K562 (cell line): ENCODE data around the gene VIPR1. TPM values are rescaled to one million over a fixed set of nuclear protein-coding genes. Genes with fewer than 3 reads are reported as not detected.

Experiments
- ATF7 ChIP-seq: fragments of 450-650 bp; IDR thresholded peaks from 2 replicates; pipeline ENCODE4 v1.7.1; 2014; ENCODE audit warnings: mild to moderate bottlenecking, moderate library complexity
- CTBP1 ChIP-seq: fragments of 450-650 bp; IDR thresholded peaks from 2 replicates; pipeline ENCODE4 v1.6.1; 2016; ENCODE audit warnings: borderline replicate concordance
- DIDO1 ChIP-seq: fragments of 450-650 bp; IDR thresholded peaks from 2 replicates; pipeline ENCODE4 v1.6.1; 2016; ENCODE audit warnings: low read depth, missing biosample characterization, missing genetic modification characterization
- E2F3 ChIP-seq: fragments of 250-450 bp; sonication (Bioruptor Pico); IDR thresholded peaks from 2 replicates; pipeline ENCODE4 v1.4.0; 2020; ENCODE audit warnings: mild to moderate bottlenecking
- GATAD2B ChIP-seq: fragments of 450-650 bp; IDR thresholded peaks from 2 replicates; pipeline ENCODE4 v1.6.1; 2017; ENCODE audit warnings: mild to moderate bottlenecking, borderline replicate concordance
- ILF3 ChIP-seq: fragments of 450-650 bp; IDR thresholded peaks from 2 replicates; pipeline ENCODE4 v1.6.1; 2018; ENCODE audit warnings: antibody characterized with exemption, mild to moderate bottlenecking, moderate library complexity, borderline replicate concordance
- ILK ChIP-seq: fragments of 450-650 bp; IDR thresholded peaks from 2 replicates; pipeline ENCODE4 v1.6.1; 2016; ENCODE audit warnings: missing genetic modification characterization, low read depth, mild to moderate bottlenecking, missing compliant biosample characterization, moderate library complexity, borderline replicate concordance
- MYBL2 ChIP-seq, 2 experiments: fragments of 450-650 bp in 1 of 2; sonication (generic) in 1 of 2; formaldehyde crosslinking in 1 of 2; IDR thresholded peaks; 2 replicates each; pipeline versions ENCODE4 v1.6.1 to v1.8.1; 2017 to 2022; ENCODE audit warnings: borderline replicate concordance in 1 of 2, inconsistent platforms in 1 of 2, low read depth in 1 of 2, mild to moderate bottlenecking in 1 of 2, missing genetic modification reagents in 1 of 2, moderate library complexity in 1 of 2
- NBN ChIP-seq: fragments of 450-650 bp; IDR thresholded peaks from 2 replicates; pipeline ENCODE4 v1.6.1; 2016; ENCODE audit warnings: low read depth, mild to moderate bottlenecking
- NR4A1 ChIP-seq, 2 experiments: fragments of 250-450 bp in 1 of 2; fragments of 450-650 bp in 1 of 2; sonication (Bioruptor Pico) in 1 of 2; IDR thresholded peaks; 2 replicates each; pipeline versions ENCODE4 v1.4.0 to v1.6.1; 2016 to 2020; ENCODE audit warnings: mild to moderate bottlenecking in 2 of 2, missing compliant biosample characterization in 1 of 2, missing genetic modification characterization in 1 of 2, moderate library complexity in 1 of 2
- RBM39 ChIP-seq: fragments of 200-400 bp; formaldehyde crosslinking; optimal IDR thresholded peaks from 2 replicates; pipeline ENCODE3; 2018; ENCODE audit warnings: low read depth, low read length
- RCOR1 ChIP-seq, 2 experiments: IDR thresholded peaks; 2 replicates each; pipeline ENCODE4 v1.6.1; 2012; ENCODE audit warnings: low read depth in 2 of 2, low read length in 2 of 2, borderline replicate concordance in 1 of 2, improper control_type of control experiment in 1 of 2
- SPI1 ChIP-seq: IDR thresholded peaks from 2 replicates; pipeline ENCODE4 v1.6.1; 2011; ENCODE audit warnings: low read depth, low read length, control low read depth, borderline replicate concordance
- SRF ChIP-seq, 2 experiments: fragments of 250-450, 450-650 bp in 1 of 2; sonication (Bioruptor Pico) in 1 of 2; sonication (generic) in 1 of 2; formaldehyde crosslinking; IDR thresholded peaks; 2 replicates each; pipeline versions ENCODE4 v1.5.0 to v1.5.1; 2020 to 2022; ENCODE audit warnings: mild to moderate bottlenecking in 1 of 2, missing genetic modification reagents in 1 of 2
- THAP12 ChIP-seq: fragments of 250-450 bp; sonication (Bioruptor Pico); IDR thresholded peaks from 2 replicates; pipeline ENCODE4 v1.9.0; 2021; ENCODE audit warnings: mild to moderate bottlenecking, inconsistent platforms
- U2AF2 ChIP-seq: fragments of 200-400 bp; formaldehyde crosslinking; optimal IDR thresholded peaks from 2 replicates; pipeline ENCODE3; 2017; ENCODE audit warnings: low read depth, mild to moderate bottlenecking, low read length
- ZC3H8 ChIP-seq: fragments of 450-650 bp; IDR thresholded peaks from 2 replicates; pipeline ENCODE4 v1.6.1; 2017
- ZNF217 ChIP-seq: sonication (generic); formaldehyde crosslinking; IDR thresholded peaks from 2 replicates; pipeline ENCODE4 v1.8.0; 2022; ENCODE audit warnings: mild to moderate bottlenecking, missing genetic modification reagents
- ZNF707 ChIP-seq: fragments of 250-450 bp; sonication (Bioruptor Pico); conservative IDR thresholded peaks from 2 replicates; pipeline ENCODE4 v1.8.0; 2022; ENCODE audit warnings: inconsistent platforms, mild to moderate bottlenecking, moderate library complexity
- polyA plus RNA-seq, 8 experiments: library from polyadenylated mRNA; depleted of rRNA in 4 of 8; stranded (reverse) in 5 of 8; unstranded in 3 of 8; fragments of >200 nt; fragmentation: Nextera tagmentation in 2 of 8; fragmentation: Illumina TruSeq in 1 of 8; extraction: Ambion mirVana in 2 of 8; extraction: Trizol in 1 of 8; gene quantifications; 2 replicates each; pipeline versions ENCODE4 v1.2.1 to v1.2.3, GENCODE V29; 2011 to 2014; ENCODE audit warnings: inconsistent platforms in 1 of 8, missing spikeins in 1 of 8
- total RNA-seq, 7 experiments: library from RNA; depleted of rRNA in 6 of 7; stranded (reverse); fragments of >200 nt in 6 of 7; fragmentation: Illumina TruSeq in 2 of 7; extraction: Trizol in 2 of 7; gene quantifications; 2 replicates each; pipeline versions ENCODE4 v1.2.1 to v1.2.3, GENCODE V29; 2011 to 2021; ENCODE audit warnings: low replicate concordance in 1 of 7
- TF ChIP-seq, protein P1 (sequence below): fragments of 450-650 bp; IDR thresholded peaks from 2 replicates; pipeline ENCODE4 v1.6.1; 2017; ENCODE audit warnings: antibody characterized with exemption
- TF ChIP-seq, protein P2 (sequence below): fragments of 250-450 bp; sonication (Bioruptor Pico); IDR thresholded peaks from 2 replicates; pipeline ENCODE4 v1.4.0; 2020; ENCODE audit warnings: mild to moderate bottlenecking, moderate library complexity

The VIPR1 gene
- total and polyA plus RNA-seq, 9 of the 15 experiments (the other 6 are each of a cell fraction or from before 2014, with no cell fraction given), result 0.04 to 0.38 (median 0.12) TPM; not detected in 3

DNA sequence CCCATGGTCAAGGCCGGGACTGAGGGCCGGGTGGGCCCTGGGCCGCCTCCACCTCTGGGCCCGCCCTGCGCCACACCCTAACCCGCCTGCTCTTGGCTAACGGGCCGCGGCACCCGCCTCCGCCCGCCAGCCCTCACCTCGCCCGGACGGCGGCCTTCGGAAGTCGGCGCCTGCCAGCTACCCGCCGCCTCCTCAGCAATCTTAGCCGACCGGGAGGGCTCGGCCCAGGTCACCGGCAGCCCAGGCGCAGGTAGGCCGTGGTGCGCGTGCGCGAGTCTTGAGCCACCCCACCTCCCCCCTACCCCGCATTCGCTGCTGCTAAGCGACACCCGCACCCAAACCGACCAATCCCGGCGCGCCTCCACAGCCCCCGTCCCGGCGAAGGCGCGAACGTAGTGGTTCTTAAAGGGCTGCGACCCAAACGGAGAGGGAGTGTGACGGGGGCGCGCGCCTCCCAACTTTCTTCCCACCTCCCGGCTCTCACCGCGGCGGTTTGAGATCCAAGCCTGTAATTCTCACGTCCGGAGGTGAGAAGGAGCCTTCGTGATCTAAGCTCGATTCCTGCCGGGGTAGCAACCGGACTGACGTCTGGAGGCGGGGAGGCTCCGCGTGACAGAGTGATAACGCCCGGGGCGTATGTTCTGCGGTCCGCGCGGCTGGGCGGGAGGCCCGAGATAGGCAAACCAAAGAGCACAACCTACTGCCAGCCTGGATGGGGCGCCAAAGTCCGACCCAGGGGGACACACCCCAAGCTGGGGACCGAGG lies 79.4 kb downstream of the VIPR1 start, which contains the start of gene SEC22C (continued):
- TF ChIP-seq NR4A1 (CRISPR knock-in tag; IDR thresholded peaks at IDR 0.05), result no peak
- no peak for TF ChIP-seq NR4A1 (tag; IDR thresholded peaks at IDR 0.05)
- TF ChIP-seq SPI1, result no peak
- TF ChIP-seq ILK (tag), result no peak
- TF ChIP-seq, protein P1, sequence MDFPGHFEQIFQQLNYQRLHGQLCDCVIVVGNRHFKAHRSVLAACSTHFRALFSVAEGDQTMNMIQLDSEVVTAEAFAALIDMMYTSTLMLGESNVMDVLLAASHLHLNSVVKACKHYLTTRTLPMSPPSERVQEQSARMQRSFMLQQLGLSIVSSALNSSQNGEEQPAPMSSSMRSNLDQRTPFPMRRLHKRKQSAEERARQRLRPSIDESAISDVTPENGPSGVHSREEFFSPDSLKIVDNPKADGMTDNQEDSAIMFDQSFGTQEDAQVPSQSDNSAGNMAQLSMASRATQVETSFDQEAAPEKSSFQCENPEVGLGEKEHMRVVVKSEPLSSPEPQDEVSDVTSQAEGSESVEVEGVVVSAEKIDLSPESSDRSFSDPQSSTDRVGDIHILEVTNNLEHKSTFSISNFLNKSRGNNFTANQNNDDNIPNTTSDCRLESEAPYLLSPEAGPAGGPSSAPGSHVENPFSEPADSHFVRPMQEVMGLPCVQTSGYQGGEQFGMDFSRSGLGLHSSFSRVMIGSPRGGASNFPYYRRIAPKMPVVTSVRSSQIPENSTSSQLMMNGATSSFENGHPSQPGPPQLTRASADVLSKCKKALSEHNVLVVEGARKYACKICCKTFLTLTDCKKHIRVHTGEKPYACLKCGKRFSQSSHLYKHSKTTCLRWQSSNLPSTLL, result no peak
- no peak; the same call in 1 of the 2 replicates for TF ChIP-seq NBN
- TF ChIP-seq ILF3, result no peak
- TF ChIP-seq MYBL2 (IDR thresholded peaks at IDR 0.05; ENCODE audit: low read depth), result peak; percentile 74
- TF ChIP-seq MYBL2 (CRISPR knock-in tag; IDR thresholded peaks at IDR 0.05; ENCODE audit: borderline replicate concordance), result no peak
- TF ChIP-seq GATAD2B, result no peak
- peak; percentile 81 for TF ChIP-seq E2F3
- TF ChIP-seq SRF (CRISPR knock-in tag; IDR thresholded peaks at IDR 0.05), result peak in 1 of 2 experiments; percentile 53; a peak in 2 of 4 replicates
- TF ChIP-seq, protein P2, sequence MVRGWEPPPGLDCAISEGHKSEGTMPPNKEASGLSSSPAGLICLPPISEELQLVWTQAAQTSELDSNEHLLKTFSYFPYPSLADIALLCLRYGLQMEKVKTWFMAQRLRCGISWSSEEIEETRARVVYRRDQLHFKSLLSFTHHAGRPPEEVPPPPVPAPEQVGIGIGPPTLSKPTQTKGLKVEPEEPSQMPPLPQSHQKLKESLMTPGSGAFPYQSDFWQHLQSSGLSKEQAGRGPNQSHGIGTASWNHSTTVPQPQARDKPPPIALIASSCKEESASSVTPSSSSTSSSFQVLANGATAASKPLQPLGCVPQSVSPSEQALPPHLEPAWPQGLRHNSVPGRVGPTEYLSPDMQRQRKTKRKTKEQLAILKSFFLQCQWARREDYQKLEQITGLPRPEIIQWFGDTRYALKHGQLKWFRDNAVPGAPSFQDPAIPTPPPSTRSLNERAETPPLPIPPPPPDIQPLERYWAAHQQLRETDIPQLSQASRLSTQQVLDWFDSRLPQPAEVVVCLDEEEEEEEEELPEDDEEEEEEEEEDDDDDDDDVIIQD (CRISPR knock-in tag), result no peak
- no peak for TF ChIP-seq DIDO1
- peak; percentile 90 for TF ChIP-seq ATF7
- peak; percentile 44; the same call in 1 of the 2 replicates for TF ChIP-seq THAP12 (CRISPR knock-in tag)
- TF ChIP-seq ZNF707 (CRISPR knock-in tag), result no peak
- TF ChIP-seq CTBP1, result peak; percentile 99
- no peak for TF ChIP-seq ZC3H8
- no peak for TF ChIP-seq U2AF2
- peak in 1 of 2 experiments; percentile 83; a peak in 2 of 4 replicates for TF ChIP-seq RCOR1 (IDR thresholded peaks at IDR 0.05; ENCODE audit: borderline replicate concordance in 1 of 2, low read depth in 2 of 2, low read length in 2 of 2)
- TF ChIP-seq ZNF217 (CRISPR knock-in tag), result no peak
- no peak for TF ChIP-seq RBM39
